Activated T-cell treated with anti-CD3 and anti-CD28 coated beads for 1 hour (primary cell): ENCODE results near the gene UTP15.
A peak's percentile ranks its signal among the peaks of the same experiment; 100 is the strongest.

ENCODE experiments used
- DNase-seq: peaks from one replicate; pipeline ENCODE4 v3.0.0-alpha.2; 2020; ENCODE audit warnings: low read depth

Gene UTP15

GRCh38 chr5:73565139-73565968 is at the start of gene UTP15, which contains the start of gene ANKRA2:
Gene UTP15, plus strand, starts transcription at chr5:73565743. Its CDS starts 1,602 bp downstream, at chr5:73567345.
Gene ANKRA2, minus strand, starts transcription at chr5:73565639. Its CDS starts 2,758 bp downstream, at chr5:73562881.
- DNase-seq = peak; percentile 100

- DNase-seq = peak; percentile 31
These were observed 45.8 kb upstream of the UTP15 start for GRCh38 chr5:73519531-73520283.

- no peak for DNase-seq
These were observed 42.6 kb upstream of the UTP15 start for GRCh38 chr5:73522989-73523388.

GRCh38 chr5:73523861-73524260 is 41.7 kb upstream of the UTP15 start:
- no peak for DNase-seq

- DNase-seq = no peak
These were observed 39.8 kb upstream of the UTP15 start for GRCh38 chr5:73525606-73526203.

GRCh38 chr5:73528248-73528647 is 37.3 kb upstream of the UTP15 start:
- DNase-seq = no peak

- DNase-seq = no peak
These were observed 36.5 kb upstream of the UTP15 start for GRCh38 chr5:73529081-73529480.

- no peak for DNase-seq
These were observed 34.2 kb upstream of the UTP15 start for GRCh38 chr5:73531356-73531755.

GRCh38 chr5:73532195-73532594 is 33.3 kb upstream of the UTP15 start:
- no peak for DNase-seq

GRCh38 chr5:73534011-73534644 is 31.4 kb upstream of the UTP15 start:
- no peak for DNase-seq

- no peak for DNase-seq
These were observed 30.6 kb upstream of the UTP15 start for GRCh38 chr5:73534971-73535370.

- no peak for DNase-seq
These were observed 25.8 kb upstream of the UTP15 start for GRCh38 chr5:73539730-73540129.

GRCh38 chr5:73540192-73540591 is 25.4 kb upstream of the UTP15 start:
- DNase-seq = no peak

GRCh38 chr5:73542020-73542419 is 23.5 kb upstream of the UTP15 start:
- no peak for DNase-seq

GRCh38 chr5:73544429-73545402 is 20.8 kb upstream of the UTP15 start:
- no peak for DNase-seq

- DNase-seq = no peak
These were observed 20.2 kb upstream of the UTP15 start for GRCh38 chr5:73545403-73545779.

- DNase-seq = no peak
These were observed 15.5 kb upstream of the UTP15 start for GRCh38 chr5:73550016-73550415.

- no peak for DNase-seq
These were observed 12.9 kb upstream of the UTP15 start for GRCh38 chr5:73552642-73553041.

GRCh38 chr5:73558950-73559349 is 6.6 kb upstream of the UTP15 start:
- DNase-seq = no peak

GRCh38 chr5:73564018-73564417 is 1.5 kb upstream of the UTP15 start:
- no peak for DNase-seq

- DNase-seq = no peak
These were observed 868 bp upstream of the UTP15 start for GRCh38 chr5:73564675-73565074.
